GM23338 (cell line): ENCODE measurements around the gene STPG4. TPM values are rescaled to one million over a fixed set of nuclear protein-coding genes. Genes with fewer than 3 reads are reported as not detected.

ENCODE experiments used
- ATAC-seq: fragments of 200-7000 bp; cut with Tn5 transposase; 3 replicates; pipeline ENCODE4 v1.9.1; 2020
- DNase-seq: peaks from one replicate; pipeline ENCODE4 v3.0.0-alpha.2; 2015; ENCODE audit warnings: low spot score
- H2AFZ ChIP-seq: fragments of 200-600 bp; sonication (generic); 2 replicates; pipeline ENCODE4 v1.8.0; 2016; ENCODE audit warnings: antibody characterized with exemption, mild to moderate bottlenecking, moderate library complexity
- H3F3A ChIP-seq: fragments of 200-600 bp; sonication (generic); replicated peaks from 2 replicates; pipeline ENCODE4 v1.8.0; 2017; ENCODE audit warnings: antibody characterized with exemption, mixed run types, low read depth
- H3K27ac ChIP-seq: fragments of 200-600 bp; sonication (generic); 2 replicates; pipeline ENCODE4 v1.6.1; 2016; ENCODE audit warnings: low read depth
- H3K27me3 ChIP-seq: fragments of 200-600 bp; sonication (generic); 2 replicates; pipeline ENCODE4 v1.8.0; 2016; ENCODE audit warnings: mild to moderate bottlenecking, mixed run types, moderate library complexity; ENCODE audit not compliant: insufficient read depth
- H3K36me3 ChIP-seq: fragments of 200-600 bp; sonication (generic); 2 replicates; pipeline ENCODE4 v1.8.0; 2016; ENCODE audit warnings: mild to moderate bottlenecking; ENCODE audit not compliant: insufficient read depth
- H3K4me1 ChIP-seq: fragments of 200-600 bp; sonication (generic); 2 replicates; pipeline ENCODE4 v1.8.0; 2016; ENCODE audit warnings: mild to moderate bottlenecking, moderate library complexity; ENCODE audit not compliant: insufficient read depth
- H3K4me2 ChIP-seq: fragments of 200-600 bp; sonication (generic); 2 replicates; pipeline ENCODE4 v1.7.1; 2017; ENCODE audit warnings: mixed run types
- H3K4me3 ChIP-seq: fragments of 200-600 bp; sonication (generic); 2 replicates; pipeline ENCODE4 v1.6.1; 2016; ENCODE audit warnings: mixed run types
- H3K79me2 ChIP-seq: fragments of 200-600 bp; sonication (generic); replicated peaks from 2 replicates; pipeline ENCODE4 v1.8.0; 2017; ENCODE audit warnings: mild to moderate bottlenecking; ENCODE audit not compliant: insufficient read depth
- H3K9me2 ChIP-seq: fragments of 200-600 bp; sonication (generic); 2 replicates; pipeline ENCODE4 v1.8.0; 2017; ENCODE audit not compliant: insufficient read depth
- H4K20me1 ChIP-seq: fragments of 200-600 bp; sonication (generic); replicated peaks from 2 replicates; pipeline ENCODE4 v1.8.0; 2017; ENCODE audit warnings: mild to moderate bottlenecking; ENCODE audit not compliant: insufficient read depth
- H3K27ac Mint-ChIP-seq: 2 replicates; pipeline ENCODE4 v1.8.0; 2020; ENCODE audit warnings: inconsistent platforms, mild to moderate bottlenecking, moderate library complexity, mixed read lengths
- H3K27me3 Mint-ChIP-seq: 3 replicates; pipeline ENCODE4 v1.8.0; 2022; ENCODE audit warnings: low read depth, mild to moderate bottlenecking, moderate library complexity, mixed read lengths, inconsistent platforms; ENCODE audit not compliant: insufficient read depth, poor library complexity
- H3K36me3 Mint-ChIP-seq: 3 replicates; pipeline ENCODE4 v1.8.0; 2021; ENCODE audit warnings: low read depth, mild to moderate bottlenecking, inconsistent platforms, moderate library complexity, mixed read lengths
- H3K4me1 Mint-ChIP-seq: 3 replicates; pipeline ENCODE4 v1.8.0; 2020; ENCODE audit warnings: mild to moderate bottlenecking, inconsistent platforms, mixed read lengths
- H3K4me3 Mint-ChIP-seq: 3 replicates; pipeline ENCODE4 v1.8.0; 2021; ENCODE audit warnings: moderate library complexity, mild to moderate bottlenecking, inconsistent platforms, mixed read lengths
- H3K9me3 Mint-ChIP-seq: 3 replicates; pipeline ENCODE4 v1.8.0; 2020; ENCODE audit warnings: moderate library complexity, mild to moderate bottlenecking, inconsistent platforms, mixed read lengths
- CREB1 ChIP-seq: fragments of 250-450 bp; sonication (Bioruptor Pico); IDR thresholded peaks from 2 replicates; pipeline ENCODE4 v1.5.0; 2020; ENCODE audit warnings: low read depth, mild to moderate bottlenecking, moderate library complexity
- CTCF ChIP-seq, 2 experiments: fragments of 200-600 bp in 1 of 2; sonication (generic) in 1 of 2; conservative IDR thresholded peaks; 2 replicates each; pipeline versions ENCODE4 v1.5.1 to v1.6.1; 2016 to 2017; ENCODE audit warnings: antibody characterized with exemption in 2 of 2, low read depth in 2 of 2, mild to moderate bottlenecking in 2 of 2, moderate library complexity in 1 of 2
- ETS1 ChIP-seq: IDR thresholded peaks from 2 replicates; pipeline ENCODE4 v1.6.1; 2016; ENCODE audit warnings: antibody characterized with exemption
- EZH2phosphoT487 ChIP-seq: fragments of 200-600 bp; sonication (generic); IDR thresholded peaks from one replicate; pipeline ENCODE4 v1.8.1; 2018; ENCODE audit warnings: antibody characterized with exemption; ENCODE audit not compliant: unreplicated experiment
- JUNB ChIP-seq: IDR thresholded peaks from one replicate; pipeline ENCODE4 v1.6.1; 2016; ENCODE audit warnings: antibody characterized with exemption; ENCODE audit not compliant: unreplicated experiment
- POLR2AphosphoS5 ChIP-seq: IDR thresholded peaks from 2 replicates; pipeline ENCODE4 v1.6.1; 2016; ENCODE audit warnings: antibody characterized with exemption, low read depth
- REST ChIP-seq: IDR thresholded peaks from one replicate; pipeline ENCODE4 v1.6.1; 2018; ENCODE audit warnings: antibody characterized with exemption; ENCODE audit not compliant: unreplicated experiment
- STAT1 ChIP-seq: IDR thresholded peaks from one replicate; pipeline ENCODE4 v1.6.1; 2016; ENCODE audit warnings: antibody characterized with exemption; ENCODE audit not compliant: unreplicated experiment
- ZNF114 ChIP-seq: fragments of 250-450 bp; sonication (Bioruptor Pico); IDR thresholded peaks from 2 replicates; pipeline ENCODE4 v1.5.0; 2020; ENCODE audit warnings: mild to moderate bottlenecking, moderate library complexity
- ZNF462 ChIP-seq: fragments of 250-450 bp; sonication (Bioruptor Pico); IDR thresholded peaks from 2 replicates; pipeline ENCODE4 v1.5.0; 2020; ENCODE audit warnings: mild to moderate bottlenecking, moderate library complexity
- polyA plus RNA-seq: library from polyadenylated mRNA; unstranded; fragments of >200 nt; fragmentation: Nextera tagmentation; extraction: Ambion mirVana; gene quantifications from 2 replicates; pipeline ENCODE4 v1.2.1, GENCODE V29; 2016
- total RNA-seq: library from RNA; depleted of rRNA; stranded (reverse); fragments of >200 nt; shearing (Covaris generic); gene quantifications from 2 replicates; pipeline ENCODE4 v1.2.3, GENCODE V29; 2014

The STPG4 gene
- total and polyA plus RNA-seq, 2 experiments from 2014 or later: 0.28 TPM; not detected in 1

GRCh38 chr2:47189635-47190034 is 34.5 kb upstream of the STPG4 start:
- Histone ChIP-seq H3K4me1 (peaks cover 31% of the 10 kb centered on the region), H3F3A (no peaks in the 10 kb centered on the region), H3K4me3 (no peak overlapping the region), H3K36me3 (no peaks in the 10 kb centered on the region), H3K9me2 (no peaks in the 10 kb centered on the region), H3K4me2 (no peak overlapping the region), H3K27me3 (no peaks in the 10 kb centered on the region), H2AFZ (no peak overlapping the region), H3K79me2 (no peaks in the 10 kb centered on the region), H4K20me1 (no peaks in the 10 kb centered on the region), H3K27ac (no peak overlapping the region)
- H3K4me3 Mint-ChIP-seq: no peak overlapping the region
- peaks cover 53% of the 10 kb centered on the region for H3K4me1 Mint-ChIP-seq
- H3K27me3 Mint-ChIP-seq: peaks cover 2% of the 10 kb centered on the region
- no peaks in the 10 kb centered on the region for H3K36me3 Mint-ChIP-seq
- no peaks in the 10 kb centered on the region for H3K9me3 Mint-ChIP-seq
- ATAC-seq (no peak), DNase-seq (no peak)
- TF ChIP-seq CTCF (conservative IDR thresholded peaks at IDR 0.05; ENCODE audit: low read depth in 2 of 2) (no peak), ZNF462 (CRISPR knock-in tag) (no peak), CREB1 (no peak), EZH2phosphoT487 (no peak), POLR2AphosphoS5 (no peak), JUNB (no peak), ETS1 (no peak), STAT1 (no peak), REST (no peak), ZNF114 (no peak)
- no peak overlapping the region for H3K27ac Mint-ChIP-seq
